ENCODE data around the gene SEPTIN12.

SEPTIN12 gene

GRCh38 chr16:4769306-4769638, 18.9 kb downstream of the SEPTIN12 start:
- no peak overlapping the region for H3K27ac ChIP-seq (ENCODE audit: low read depth, low read length)
- H3K79me2 ChIP-seq (ENCODE audit: control insufficient read depth, low read length) = peaks cover 22% of the 10 kb centered on the region
- TF ChIP-seq CTCF (IDR thresholded peaks at IDR 0.05; ENCODE audit: low read depth, low read length, poor library complexity, severe bottlenecking) (no peak), EZH2phosphoT487 (IDR thresholded peaks at IDR 0.05; ENCODE audit: borderline replicate concordance, low read length) (no peak)

GRCh38 chr16:4768549-4769305, 19.4 kb downstream of the SEPTIN12 start:
- Histone ChIP-seq H3K36me3 (ENCODE audit: control insufficient read depth, low read length) (peaks cover 16% of the 10 kb centered on the region), H3K27ac (ENCODE audit: low read depth, low read length) (peak overlapping the region; percentile 36), H3K9me2 (replicated peaks; ENCODE audit: control insufficient read depth, low read length) (no peaks in the 10 kb centered on the region), H3K79me2 (ENCODE audit: control insufficient read depth, low read length) (peaks cover 22% of the 10 kb centered on the region), H3K4me2 (ENCODE audit: low read length) (peak overlapping the region; percentile 88), H3K27me3 (ENCODE audit: control insufficient read depth, low read length) (no peaks in the 10 kb centered on the region), H4K20me1 (ENCODE audit: control insufficient read depth, insufficient read depth, low read depth, low read length) (no peaks in the 10 kb centered on the region), H3K4me3 (ENCODE audit: low read length) (peak overlapping the region; percentile 87), H3K4me1 (ENCODE audit: control insufficient read depth, low read length) (peaks cover 28% of the 10 kb centered on the region), H3F3A (ENCODE audit: control insufficient read depth, insufficient read depth) (peaks cover 15% of the 10 kb centered on the region), H3K9me3 (ENCODE audit: control insufficient read depth, insufficient read depth, low read length) (no peaks in the 10 kb centered on the region)
- TF ChIP-seq EZH2phosphoT487 (IDR thresholded peaks at IDR 0.05; ENCODE audit: borderline replicate concordance, low read length) (no peak), CTCF (IDR thresholded peaks at IDR 0.05; ENCODE audit: low read depth, low read length, poor library complexity, severe bottlenecking) (no peak)

More at GRCh38 chr16:4769306-4769638, 18.9 kb downstream of the SEPTIN12 start:
- Histone ChIP-seq H4K20me1 (ENCODE audit: control insufficient read depth, insufficient read depth, low read depth, low read length) (no peaks in the 10 kb centered on the region), H3F3A (ENCODE audit: control insufficient read depth, insufficient read depth) (peaks cover 15% of the 10 kb centered on the region), H3K4me3 (ENCODE audit: low read length) (peak overlapping the region; percentile 87), H3K9me2 (replicated peaks; ENCODE audit: control insufficient read depth, low read length) (no peaks in the 10 kb centered on the region), H3K36me3 (ENCODE audit: control insufficient read depth, low read length) (peaks cover 11% of the 10 kb centered on the region), H3K9me3 (ENCODE audit: control insufficient read depth, insufficient read depth, low read length) (no peaks in the 10 kb centered on the region), H3K4me2 (ENCODE audit: low read length) (peak overlapping the region; percentile 88), H3K27me3 (ENCODE audit: control insufficient read depth, low read length) (no peaks in the 10 kb centered on the region), H3K4me1 (ENCODE audit: control insufficient read depth, low read length) (peaks cover 28% of the 10 kb centered on the region)

- H3K4me2 ChIP-seq (ENCODE audit: low read length) = peak overlapping the region; percentile 88
- peaks cover 15% of the 10 kb centered on the region for H3F3A ChIP-seq (ENCODE audit: control insufficient read depth, insufficient read depth)
- H4K20me1 ChIP-seq (ENCODE audit: control insufficient read depth, insufficient read depth, low read depth, low read length) = no peaks in the 10 kb centered on the region
- H3K4me3 ChIP-seq (ENCODE audit: low read length) = peak overlapping the region; percentile 87
- no peaks in the 10 kb centered on the region for H3K9me2 ChIP-seq (replicated peaks; ENCODE audit: control insufficient read depth, low read length)
- peak overlapping the region; percentile 36 for H3K27ac ChIP-seq (ENCODE audit: low read depth, low read length)
- H3K79me2 ChIP-seq (ENCODE audit: control insufficient read depth, low read length) = peaks cover 22% of the 10 kb centered on the region
- H3K27me3 ChIP-seq (ENCODE audit: control insufficient read depth, low read length) = no peaks in the 10 kb centered on the region
- H3K36me3 ChIP-seq (ENCODE audit: control insufficient read depth, low read length) = peaks cover 21% of the 10 kb centered on the region
- TF ChIP-seq EZH2phosphoT487 (IDR thresholded peaks at IDR 0.05; ENCODE audit: borderline replicate concordance, low read length) (no peak), CTCF (IDR thresholded peaks at IDR 0.05; ENCODE audit: low read depth, low read length, poor library complexity, severe bottlenecking) (no peak)
- peaks cover 28% of the 10 kb centered on the region for H3K4me1 ChIP-seq (ENCODE audit: control insufficient read depth, low read length)
- no peaks in the 10 kb centered on the region for H3K9me3 ChIP-seq (ENCODE audit: control insufficient read depth, insufficient read depth, low read length)
Measured at GRCh38 chr16:4767872-4768548, 20.1 kb downstream of the SEPTIN12 start.

All from DOHH2 (cell line).